Right ventricle myocardium inferior (tissue), 1 donor: Measurements from ENCODE around the gene CPNE8. TPM values are rescaled to one million over a fixed set of nuclear protein-coding genes. Genes with fewer than 3 reads are reported as not detected.

Source experiments
- ATAC-seq: fragments of 200-7000 bp; cut with Tn5 transposase; one replicate; pipeline ENCODE4 v1.9.1; 2020; ENCODE audit warnings: mild to moderate bottlenecking, moderate library complexity
- DNase-seq: peaks from one replicate; pipeline ENCODE4 v3.0.0; 2021; ENCODE audit errors: missing footprints
- intact Hi-C: fragments of 100-400 bp; cut with DNase I; formaldehyde crosslinking; loops from one replicate; pipeline ENCODE4 v1.11.0; 2022
- total RNA-seq: library from RNA; stranded (reverse); fragmentation: NEBNext Ultra II Directional; extraction: Animal tissue kit (Norgen Biotek cat#: 25700); gene quantifications from one replicate; pipeline ENCODE4 v1.2.1, GENCODE V29; 2021
- donor health status: DM: no; HTN: yes; CAD: no; lungs with severe emphysema.

The CPNE8 gene
- total RNA-seq, 1 donor from 2014 or later = 8.3 TPM

GRCh38 chr12:38904537-38905479, 583 bp downstream of the CPNE8 start:
- intact Hi-C loops = loop anchor here (5.0 to 10.0 kb wide), 4 partner anchors 73 to 243 kb away; no protein-coding TSS in a partner anchor
- DNase-seq (peak; percentile 90), ATAC-seq (peak; percentile 88)

- ATAC-seq = no peak
- intact Hi-C loops = loop anchor here (10.0 kb wide), 1 partner anchor 169 kb away; no protein-coding TSS in a partner anchor
- DNase-seq = no peak
Observed at GRCh38 chr12:38903596-38903995, 1.8 kb downstream of the CPNE8 start.

- ATAC-seq (no peak), DNase-seq (no peak)
- intact Hi-C loops = no loop called here
Observed at GRCh38 chr12:38898001-38898684, 7.2 kb downstream of the CPNE8 start.

- no peak for DNase-seq
- intact Hi-C loops = no loop called here
- no peak for ATAC-seq
Observed at GRCh38 chr12:38895446-38895845, 9.9 kb downstream of the CPNE8 start.

GRCh38 chr12:38892976-38893375, 12.4 kb downstream of the CPNE8 start:
- DNase-seq = no peak
- no peak for ATAC-seq
- intact Hi-C loops = no loop called here

- ATAC-seq (peak; percentile 52), DNase-seq (no peak)
- intact Hi-C loops = no loop called here
Observed at GRCh38 chr12:38892087-38892786, 13.2 kb downstream of the CPNE8 start.

GRCh38 chr12:38890102-38890855, 15.1 kb downstream of the CPNE8 start:
- ATAC-seq (no peak), DNase-seq (no peak)
- intact Hi-C loops = no loop called here

- no peak for DNase-seq
- ATAC-seq = no peak
- intact Hi-C loops = no loop called here
Observed at GRCh38 chr12:38889297-38889815, 16.0 kb downstream of the CPNE8 start.

GRCh38 chr12:38887770-38888169, 17.6 kb downstream of the CPNE8 start:
- intact Hi-C loops = no loop called here
- DNase-seq (no peak), ATAC-seq (no peak)

- DNase-seq (no peak), ATAC-seq (peak; percentile 38)
- intact Hi-C loops = no loop called here
Observed at GRCh38 chr12:38886931-38887330, 18.5 kb downstream of the CPNE8 start.

GRCh38 chr12:38886064-38886463, 19.3 kb downstream of the CPNE8 start:
- DNase-seq = peak; percentile 68
- no peak for ATAC-seq

GRCh38 chr12:38884666-38885065, 20.7 kb downstream of the CPNE8 start:
- intact Hi-C loops = no loop called here
- DNase-seq (no peak), ATAC-seq (no peak)

More at GRCh38 chr12:38886064-38886463, 19.3 kb downstream of the CPNE8 start:
- intact Hi-C loops = no loop called here

GRCh38 chr12:38883629-38884134, 21.7 kb downstream of the CPNE8 start:
- ATAC-seq (peak; percentile 78), DNase-seq (no peak)
- intact Hi-C loops = no loop called here

GRCh38 chr12:38880288-38880687, 25.1 kb downstream of the CPNE8 start:
- intact Hi-C loops = no loop called here
- ATAC-seq (no peak), DNase-seq (no peak)

- intact Hi-C loops = no loop called here
- DNase-seq (no peak), ATAC-seq (no peak)
Observed at GRCh38 chr12:38878986-38879385, 26.4 kb downstream of the CPNE8 start.

GRCh38 chr12:38878333-38878705, 27.1 kb downstream of the CPNE8 start:
- intact Hi-C loops = no loop called here
- ATAC-seq = no peak
- no peak for DNase-seq

GRCh38 chr12:38875586-38876228, 29.7 kb downstream of the CPNE8 start:
- ATAC-seq (no peak), DNase-seq (no peak)
- intact Hi-C loops = no loop called here

GRCh38 chr12:38872561-38872960, 32.8 kb downstream of the CPNE8 start:
- ATAC-seq (no peak), DNase-seq (no peak)
- intact Hi-C loops = no loop called here
